SU-DHL-6 (cell line): Measurements from ENCODE around the gene HS3ST4.

Source experiments
- CTCF ChIP-seq: fragments of 200-600 bp; sonication (generic); IDR thresholded peaks from one replicate; pipeline ENCODE4 v1.5.1; 2017; ENCODE audit warnings: antibody characterized with exemption, mild to moderate bottlenecking, low read length, moderate library complexity; ENCODE audit not compliant: insufficient read depth, poor library complexity, severe bottlenecking
- EZH2phosphoT487 ChIP-seq: fragments of 200-600 bp; sonication (generic), shearing (Covaris generic); conservative IDR thresholded peaks from 2 replicates; pipeline ENCODE4 v1.6.1; 2018; ENCODE audit warnings: mild to moderate bottlenecking, antibody characterized with exemption, low read length, moderate library complexity, mixed read lengths

- no peak for TF ChIP-seq CTCF
- no peak for TF ChIP-seq EZH2phosphoT487
These were observed 154.1 kb downstream of the HS3ST4 start for GRCh38 chr16:25845901-25846300.
